ENCODE measurements around the gene NUAK1.

DNA sequence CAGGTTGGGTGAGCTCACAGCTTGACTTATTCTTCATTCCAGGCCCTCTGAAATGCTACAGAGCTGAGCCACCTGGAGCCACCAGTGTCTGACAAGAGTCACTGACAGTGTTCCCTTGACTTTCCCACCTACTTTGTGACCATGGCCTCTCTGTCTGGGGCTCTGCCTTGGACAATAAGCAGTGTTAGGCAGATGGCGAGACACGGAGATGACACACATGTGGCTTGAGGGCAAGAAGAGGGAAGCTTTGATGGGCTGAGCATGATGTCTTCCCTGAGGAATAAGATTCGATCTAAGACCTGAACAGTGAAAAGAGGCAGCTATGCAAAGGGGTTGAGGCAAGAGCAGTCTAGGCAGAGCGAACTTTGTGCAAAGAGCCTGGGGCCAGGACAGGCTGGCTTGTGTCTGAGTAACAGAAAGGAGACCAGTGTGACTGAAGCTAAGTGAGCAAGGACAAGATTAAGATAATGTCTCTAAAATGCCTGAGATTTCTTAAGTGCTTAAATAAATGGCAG, 105.5 kb downstream of the NUAK1 start:
- no peak for TF ChIP-seq POLR2A (IDR thresholded peaks at IDR 0.05)
- TF ChIP-seq, protein P1, sequence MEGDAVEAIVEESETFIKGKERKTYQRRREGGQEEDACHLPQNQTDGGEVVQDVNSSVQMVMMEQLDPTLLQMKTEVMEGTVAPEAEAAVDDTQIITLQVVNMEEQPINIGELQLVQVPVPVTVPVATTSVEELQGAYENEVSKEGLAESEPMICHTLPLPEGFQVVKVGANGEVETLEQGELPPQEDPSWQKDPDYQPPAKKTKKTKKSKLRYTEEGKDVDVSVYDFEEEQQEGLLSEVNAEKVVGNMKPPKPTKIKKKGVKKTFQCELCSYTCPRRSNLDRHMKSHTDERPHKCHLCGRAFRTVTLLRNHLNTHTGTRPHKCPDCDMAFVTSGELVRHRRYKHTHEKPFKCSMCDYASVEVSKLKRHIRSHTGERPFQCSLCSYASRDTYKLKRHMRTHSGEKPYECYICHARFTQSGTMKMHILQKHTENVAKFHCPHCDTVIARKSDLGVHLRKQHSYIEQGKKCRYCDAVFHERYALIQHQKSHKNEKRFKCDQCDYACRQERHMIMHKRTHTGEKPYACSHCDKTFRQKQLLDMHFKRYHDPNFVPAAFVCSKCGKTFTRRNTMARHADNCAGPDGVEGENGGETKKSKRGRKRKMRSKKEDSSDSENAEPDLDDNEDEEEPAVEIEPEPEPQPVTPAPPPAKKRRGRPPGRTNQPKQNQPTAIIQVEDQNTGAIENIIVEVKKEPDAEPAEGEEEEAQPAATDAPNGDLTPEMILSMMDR (IDR thresholded peaks at IDR 0.05 in 4 of 5, conservative IDR thresholded peaks at IDR 0.05 in 1 of 5): no peak
